Fibroblast of the aortic adventitia (primary cell): Measurements from ENCODE around the gene ABCG4. TPM values are rescaled to one million over a fixed set of nuclear protein-coding genes. Genes with fewer than 3 reads are reported as not detected.
"Not testable (repeated sequence)": the region's sequence is repeated elsewhere in the genome, so short reads cannot be mapped to it uniquely, and the experiment has no call there.

Source experiments
- DNase-seq: peaks from one replicate; pipeline ENCODE4 v3.0.0-alpha.2; 2010; ENCODE audit warnings: low read depth
- H3K4me3 ChIP-seq: 2 replicates; pipeline ENCODE4 v1.5.1; 2011; ENCODE audit warnings: low read depth, mild to moderate bottlenecking, control low read depth, low read length, moderate library complexity
- CTCF ChIP-seq: IDR thresholded peaks from 2 replicates; pipeline ENCODE4 v1.5.1; 2011; ENCODE audit warnings: mild to moderate bottlenecking, low read length, control low read depth, inconsistent platforms; ENCODE audit not compliant: insufficient read depth
- total RNA-seq: library from RNA; depleted of rRNA; stranded (reverse); fragments of >200 nt; gene quantifications from 2 replicates; pipeline ENCODE4 v1.2.3, GENCODE V29; 2012; ENCODE audit warnings: low replicate concordance

ABCG4 gene
- 0.08 TPM in 1 of 2 replicates, not detected in the other for total RNA-seq

- DNase-seq, result no peak
- peak within 1 kb of the TSS; percentile 68 for H3K4me3 ChIP-seq
- TF ChIP-seq CTCF, result no peak
Observed at GRCh38 chr11:119149018-119149785, at the start of gene ABCG4. TSS of gene ABCG4 (plus strand) at chr11:119149052. CDS start at chr11:119149966, 914 bp downstream.

GRCh38 chr11:119099711-119100110 is 49.1 kb upstream of the ABCG4 start:
- TF ChIP-seq CTCF, result no peak
- H3K4me3 ChIP-seq, result no peak overlapping the region
- no peak for DNase-seq

- TF ChIP-seq CTCF, result peak; percentile 53
- peak overlapping the region; percentile 90 for H3K4me3 ChIP-seq
- peak; percentile 67 for DNase-seq
Observed at GRCh38 chr11:119100246-119100970, 48.4 kb upstream of the ABCG4 start.

- H3K4me3 ChIP-seq, result peak overlapping the region; percentile 90
- peak; percentile 11 for TF ChIP-seq CTCF
- no peak for DNase-seq
Observed at GRCh38 chr11:119100994-119101758, 47.7 kb upstream of the ABCG4 start.

GRCh38 chr11:119101759-119102423 is 47.0 kb upstream of the ABCG4 start, which contains the start of gene DPAGT1:
TSS of gene DPAGT1 (minus strand) at chr11:119101853. CDS start at chr11:119101655, 198 bp downstream.
- no peak for TF ChIP-seq CTCF
- peak; percentile 99 for DNase-seq
- H3K4me3 ChIP-seq, result peak within 1 kb of the TSS; percentile 90

GRCh38 chr11:119103161-119103664 is 45.6 kb upstream of the ABCG4 start:
- H3K4me3 ChIP-seq, result peak overlapping the region; percentile 90

More at GRCh38 chr11:119103161-119103664, 45.6 kb upstream of the ABCG4 start:
- not testable (repeated sequence) for DNase-seq
